Brain microvascular endothelial cell (primary cell): ENCODE data around the gene TRAF3IP1.

Source experiments
- DNase-seq: peaks from one replicate; pipeline ENCODE4 v3.0.0-alpha.2; 2020
- H3K27ac ChIP-seq: fragments of 250-450 bp; sonication (Bioruptor Pico); 2 replicates; pipeline ENCODE4 v1.5.1; 2020; ENCODE audit warnings: mild to moderate bottlenecking, moderate library complexity
- H3K27me3 ChIP-seq: fragments of 250-450 bp; sonication (Bioruptor Pico); replicated peaks from 2 replicates; pipeline ENCODE4 v1.5.1; 2020; ENCODE audit warnings: mild to moderate bottlenecking
- H3K36me3 ChIP-seq: fragments of 250-450 bp; sonication (Bioruptor Pico); replicated peaks from 2 replicates; pipeline ENCODE4 v1.5.1; 2020; ENCODE audit warnings: mild to moderate bottlenecking
- H3K4me3 ChIP-seq: 2 replicates; pipeline ENCODE4 v1.5.1; 2011; ENCODE audit warnings: low read depth, mild to moderate bottlenecking, control low read depth, low read length, moderate library complexity
- CTCF ChIP-seq: IDR thresholded peaks from 2 replicates; pipeline ENCODE4 v1.5.1; 2011; ENCODE audit warnings: low read depth, mild to moderate bottlenecking, moderate library complexity, low read length, control low read depth, inconsistent platforms; ENCODE audit errors: missing control alignments
- in situ Hi-C: cut with HindIII; loops from 2 replicates; pipeline ENCODE4 v1.10.0; 2017; ENCODE audit warnings: low sequenced_read_pairs, low pct_ligation_motif_present

The TRAF3IP1 gene

GRCh38 chr2:238444242-238444641, 123.9 kb downstream of the TRAF3IP1 start:
- in situ Hi-C loops: no loop called here
- H3K4me3 ChIP-seq: no peak overlapping the region
- H3K36me3 ChIP-seq: peaks cover 50% of the 10 kb centered on the region
- no peaks in the 10 kb centered on the region for H3K27me3 ChIP-seq
- H3K27ac ChIP-seq: no peak overlapping the region
- TF ChIP-seq CTCF: no peak
- no peak for DNase-seq

GRCh38 chr2:238445409-238446190, 125.3 kb downstream of the TRAF3IP1 start:
- DNase-seq: no peak
- TF ChIP-seq CTCF: no peak

GRCh38 chr2:238446371-238446770, 126.1 kb downstream of the TRAF3IP1 start:
- H3K27me3 ChIP-seq: no peaks in the 10 kb centered on the region
- H3K4me3 ChIP-seq: no peak overlapping the region
- no peak for DNase-seq
- H3K27ac ChIP-seq: no peak overlapping the region
- peaks cover 69% of the 10 kb centered on the region for H3K36me3 ChIP-seq
- no peak for TF ChIP-seq CTCF
- in situ Hi-C loops: no loop called here

More at GRCh38 chr2:238445409-238446190, 125.3 kb downstream of the TRAF3IP1 start:
- Histone ChIP-seq H3K4me3 (no peak overlapping the region), H3K27ac (no peak overlapping the region), H3K27me3 (no peaks in the 10 kb centered on the region), H3K36me3 (peaks cover 61% of the 10 kb centered on the region)
- in situ Hi-C loops: no loop called here

- in situ Hi-C loops: no loop called here
- Histone ChIP-seq H3K27ac (no peak overlapping the region), H3K36me3 (peaks cover 81% of the 10 kb centered on the region), H3K4me3 (no peak overlapping the region), H3K27me3 (no peaks in the 10 kb centered on the region)
- DNase-seq: no peak
- no peak for TF ChIP-seq CTCF
Observed at GRCh38 chr2:238448031-238448955, 128.0 kb downstream of the TRAF3IP1 start.

- no peak for TF ChIP-seq CTCF
- Histone ChIP-seq H3K36me3 (peaks cover 77% of the 10 kb centered on the region), H3K4me3 (no peak overlapping the region), H3K27me3 (no peaks in the 10 kb centered on the region), H3K27ac (no peak overlapping the region)
- DNase-seq: no peak
- in situ Hi-C loops: no loop called here
Observed at GRCh38 chr2:238449241-238449640, 128.9 kb downstream of the TRAF3IP1 start.
